Activated CD4-positive, alpha-beta memory T cell treated with anti-CD3 and anti-CD28 coated beads, Interleukin-2, amount 10 ng/mL, durations not matched to agents 7 days and 5 days (primary cell): ENCODE data around the gene RGMA. TPM values are rescaled to one million over a fixed set of nuclear protein-coding genes. Genes with fewer than 3 reads are reported as not detected.

Source experiments
- CTCF ChIA-PET: fragments of 350-600 bp; sonication (Branson Sonifier 250); formaldehyde crosslinking; loops from one replicate; lab custom pipeline; 2021; ENCODE audit warnings: antibody characterized with exemption, inconsistent platforms; lab: Charles Lee
- POLR2A ChIA-PET: fragments of 350-600 bp; sonication (Branson Sonifier 250); formaldehyde crosslinking; loops from one replicate; lab custom pipeline; 2021; ENCODE audit warnings: antibody characterized with exemption; lab: Charles Lee
- DNase-seq: peaks from one replicate; pipeline ENCODE4 v3.0.0-alpha.2; 2020
- H3K27ac Mint-ChIP-seq: one replicate; pipeline ENCODE4 v1.8.0; 2021; ENCODE audit warnings: mild to moderate bottlenecking, mixed read lengths
- H3K27me3 Mint-ChIP-seq: one replicate; pipeline ENCODE4 v1.8.0; 2021; ENCODE audit warnings: mixed read lengths
- H3K36me3 Mint-ChIP-seq: one replicate; pipeline ENCODE4 v1.8.0; 2021; ENCODE audit warnings: low read depth, mixed read lengths
- H3K4me1 Mint-ChIP-seq: one replicate; pipeline ENCODE4 v1.8.0; 2021; ENCODE audit warnings: mixed read lengths
- H3K4me3 Mint-ChIP-seq: one replicate; pipeline ENCODE4 v1.8.0; 2021; ENCODE audit warnings: mild to moderate bottlenecking, mixed read lengths
- H3K9me3 Mint-ChIP-seq: one replicate; pipeline ENCODE4 v1.8.0; 2021; ENCODE audit warnings: mixed read lengths
- total RNA-seq, 2 experiments: library from RNA; stranded (reverse); gene quantifications; one replicate each; pipeline ENCODE4 v1.2.3, GENCODE V29; 2021

The RGMA gene
- total RNA-seq, 2 experiments from 2014 or later, result 0.18 to 0.23 TPM

DNA sequence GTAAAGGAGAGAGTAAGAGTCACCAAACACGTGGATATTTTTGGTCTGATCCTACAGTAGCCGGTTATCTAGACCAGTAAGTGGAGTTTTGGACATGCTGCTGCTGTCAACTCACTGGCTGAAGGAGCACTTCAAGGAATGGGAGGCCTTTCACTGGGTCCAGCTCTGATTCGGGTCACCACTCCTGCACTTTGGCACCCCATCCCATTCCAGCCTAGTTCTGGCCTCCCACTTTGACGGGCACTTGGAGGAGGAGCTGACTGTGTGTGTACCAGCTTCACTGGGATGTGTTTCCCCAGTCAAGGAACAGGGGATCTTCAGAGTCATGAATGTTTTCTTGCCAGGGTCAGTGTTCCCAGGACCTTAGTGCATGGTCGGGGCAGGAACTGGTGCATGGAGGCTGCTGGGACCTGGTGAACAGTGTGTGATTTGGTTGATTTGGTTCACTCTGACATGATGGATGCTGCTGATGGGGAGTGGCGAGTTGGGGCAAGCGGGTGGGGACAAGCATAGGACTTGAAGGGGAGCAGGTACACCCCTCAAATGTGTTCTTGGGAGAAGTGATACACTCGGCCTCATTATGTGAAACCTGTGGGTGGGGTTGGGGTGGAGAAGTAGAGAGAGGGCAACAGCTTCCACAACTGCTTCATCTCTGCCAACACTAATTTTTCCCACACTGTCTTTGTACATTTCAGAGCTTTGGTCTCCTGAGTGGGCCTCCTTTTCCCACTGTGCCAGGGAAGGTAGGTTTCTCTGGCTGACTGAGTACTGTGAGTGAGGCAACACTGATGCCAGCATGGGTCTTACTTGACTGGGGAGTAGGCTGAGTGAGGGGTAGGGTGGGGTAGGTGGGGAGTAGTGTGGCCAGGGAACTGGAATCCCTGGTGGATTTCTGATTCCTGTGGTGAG is 64.0 kb downstream of the RGMA start:
- peaks cover 59% of the 10 kb centered on the region for H3K4me1 Mint-ChIP-seq
- H3K27me3 Mint-ChIP-seq, result no peaks in the 10 kb centered on the region
- H3K27ac Mint-ChIP-seq, result peak overlapping the region; percentile 76
- no peaks in the 10 kb centered on the region for H3K9me3 Mint-ChIP-seq
- ChIA-PET CTCF (interaction anchor here (0.8 to 1.1 kb wide), 5 partner anchors 11 to 227 kb away, joined by 3 to 5 read pairs (median 4); no protein-coding TSS in a partner anchor), POLR2A (interaction anchor here (1.0 kb wide), 1 partner anchor 11 kb away, joined by 3 read pairs; no protein-coding TSS in a partner anchor)
- DNase-seq, result no peak
- H3K36me3 Mint-ChIP-seq, result peaks cover 78% of the 10 kb centered on the region
- H3K4me3 Mint-ChIP-seq, result no peak overlapping the region

DNA sequence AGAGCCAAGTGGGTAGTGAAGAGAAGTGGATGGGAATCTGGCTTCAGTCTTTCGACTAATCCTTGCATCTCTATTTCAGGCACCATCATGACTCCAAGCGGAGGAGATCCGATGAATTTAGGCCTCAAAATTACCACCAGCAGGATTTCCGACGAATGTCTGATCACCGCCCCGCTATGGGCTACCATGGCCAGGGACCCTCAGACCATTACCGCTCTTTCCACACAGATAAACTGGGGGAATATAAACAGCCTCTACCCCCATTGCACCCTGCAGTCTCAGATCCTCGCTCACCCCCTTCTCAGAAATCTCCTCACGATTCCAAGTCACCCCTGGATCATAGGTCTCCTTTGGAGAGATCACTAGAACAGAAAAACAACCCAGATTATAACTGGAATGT is 64.7 kb downstream of the RGMA start:
- ChIA-PET CTCF (interaction anchor here (0.8 to 1.1 kb wide), 2 partner anchors 11 to 12 kb away, joined by 3 to 4 read pairs; no protein-coding TSS in a partner anchor), POLR2A (no interaction called here)
- H3K36me3 Mint-ChIP-seq, result peaks cover 84% of the 10 kb centered on the region
- no peak overlapping the region for H3K4me3 Mint-ChIP-seq
- peak overlapping the region; percentile 36 for H3K27ac Mint-ChIP-seq
- H3K9me3 Mint-ChIP-seq, result no peaks in the 10 kb centered on the region
- no peak for DNase-seq
- H3K4me1 Mint-ChIP-seq, result peaks cover 61% of the 10 kb centered on the region
- H3K27me3 Mint-ChIP-seq, result no peaks in the 10 kb centered on the region

DNA sequence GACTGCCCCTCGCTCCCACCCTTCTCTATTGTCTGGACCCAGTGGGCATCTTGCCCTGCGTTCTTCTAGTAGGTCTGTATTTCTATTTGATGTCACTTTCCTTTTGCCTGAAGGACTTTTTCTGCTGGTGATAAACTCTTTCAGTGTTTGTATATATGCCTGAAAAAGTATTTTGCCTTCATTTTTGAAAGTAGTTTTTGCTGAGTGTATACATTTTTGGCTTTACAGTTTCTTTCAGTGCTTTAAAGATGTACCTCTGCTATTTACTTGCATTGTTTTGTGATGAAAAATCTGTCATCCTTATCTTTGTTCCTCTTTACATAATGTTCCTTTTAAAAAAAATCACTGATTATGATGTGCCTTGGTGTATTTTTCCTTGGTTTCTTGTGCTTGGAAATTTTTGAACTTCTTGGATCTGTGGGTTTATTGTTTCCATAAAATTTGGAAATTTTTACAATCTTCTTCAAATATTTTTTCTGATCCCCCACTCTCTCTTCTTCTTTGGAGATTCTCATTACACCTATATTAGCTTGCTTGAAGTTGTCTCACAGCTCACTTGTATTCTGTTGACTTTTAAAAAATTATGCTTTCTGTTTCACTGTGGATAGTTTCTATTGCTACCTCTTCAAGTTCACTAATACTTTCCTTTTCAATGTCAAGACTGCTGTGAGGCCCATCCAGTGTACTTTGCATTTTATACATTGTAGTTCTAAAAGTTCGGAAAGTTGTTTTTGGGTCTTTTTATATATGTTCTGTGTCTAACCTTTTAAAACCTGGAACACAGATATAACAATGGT is 67.8 kb downstream of the RGMA start:
- Mint-ChIP-seq H3K36me3 (peaks cover 93% of the 10 kb centered on the region), H3K27me3 (no peaks in the 10 kb centered on the region), H3K4me3 (no peak overlapping the region), H3K9me3 (no peaks in the 10 kb centered on the region), H3K4me1 (peaks cover 82% of the 10 kb centered on the region), H3K27ac (peak overlapping the region; percentile 66)
- ChIA-PET POLR2A (interaction anchor here (0.5 to 1.8 kb wide), 4 partner anchors 9 to 213 kb away, joined by 3 to 4 read pairs (median 3); no protein-coding TSS in a partner anchor), CTCF (interaction anchor here (1.7 to 3.1 kb wide), 2 partner anchors 9 to 224 kb away, joined by 6 to 26 read pairs; no protein-coding TSS in a partner anchor)
- DNase-seq, result no peak

DNA sequence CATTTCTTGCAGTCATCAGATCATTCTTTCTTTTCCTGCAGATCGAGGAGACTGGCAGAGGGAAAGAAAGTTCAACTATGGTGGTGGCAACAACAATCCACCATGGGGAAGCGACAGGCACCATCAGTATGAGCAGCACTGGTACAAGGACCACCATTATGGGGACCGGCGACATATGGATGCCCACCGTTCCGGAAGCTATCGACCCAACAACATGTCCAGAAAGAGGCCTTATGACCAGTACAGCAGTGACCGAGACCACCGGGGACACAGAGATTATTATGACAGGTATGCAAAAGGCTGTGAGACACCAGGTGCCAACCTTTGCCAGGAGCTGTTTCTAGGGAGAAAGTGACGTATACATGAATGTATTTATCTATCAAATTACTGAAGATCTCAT is 69.0 kb downstream of the RGMA start:
- Mint-ChIP-seq H3K27me3 (no peaks in the 10 kb centered on the region), H3K36me3 (peaks cover 93% of the 10 kb centered on the region), H3K4me3 (no peak overlapping the region), H3K9me3 (no peaks in the 10 kb centered on the region), H3K27ac (peak overlapping the region; percentile 34), H3K4me1 (peaks cover 72% of the 10 kb centered on the region)
- DNase-seq, result no peak
- CTCF ChIA-PET, result interaction anchor here (1.7 to 3.1 kb wide), 2 partner anchors 10 to 223 kb away, joined by 6 to 26 read pairs; no protein-coding TSS in a partner anchor
- POLR2A ChIA-PET, result interaction anchor here (0.9 to 1.8 kb wide), 2 partner anchors 69 to 212 kb away, joined by 3 to 4 read pairs; no protein-coding TSS in a partner anchor

DNA sequence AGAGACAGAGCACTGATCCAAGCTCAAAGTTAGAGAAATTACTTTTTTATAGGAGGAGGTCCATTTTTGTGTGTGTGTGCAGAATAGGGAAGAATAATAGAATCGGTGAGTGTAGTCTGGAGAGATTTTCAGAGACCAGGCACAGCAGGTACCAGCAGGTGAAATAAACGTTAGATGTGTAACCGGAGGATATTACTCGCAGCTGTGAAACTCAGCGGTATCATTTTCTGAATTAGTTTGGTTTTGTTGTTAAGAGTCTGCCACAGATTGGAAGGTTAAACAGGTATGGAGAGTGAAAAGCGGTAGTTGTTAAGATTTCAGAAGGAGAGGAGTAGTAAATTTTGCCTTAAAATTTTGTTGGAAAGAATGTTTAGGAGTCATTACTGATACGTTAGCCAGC is 69.9 kb downstream of the RGMA start:
- peaks cover 63% of the 10 kb centered on the region for H3K4me1 Mint-ChIP-seq
- H3K27me3 Mint-ChIP-seq, result no peaks in the 10 kb centered on the region
- peak overlapping the region; percentile 52 for H3K27ac Mint-ChIP-seq
- ChIA-PET CTCF (interaction anchor here (1.1 to 4.2 kb wide), 5 partner anchors 9 to 222 kb away, joined by 3 to 30 read pairs (median 7); no protein-coding TSS in a partner anchor), POLR2A (interaction anchor here (0.7 to 1.8 kb wide), 3 partner anchors 9 to 513 kb away, joined by 3 to 4 read pairs (median 3); no protein-coding TSS in a partner anchor)
- no peak for DNase-seq
- no peak overlapping the region for H3K4me3 Mint-ChIP-seq
- H3K36me3 Mint-ChIP-seq, result peaks cover 93% of the 10 kb centered on the region
- no peaks in the 10 kb centered on the region for H3K9me3 Mint-ChIP-seq

DNA sequence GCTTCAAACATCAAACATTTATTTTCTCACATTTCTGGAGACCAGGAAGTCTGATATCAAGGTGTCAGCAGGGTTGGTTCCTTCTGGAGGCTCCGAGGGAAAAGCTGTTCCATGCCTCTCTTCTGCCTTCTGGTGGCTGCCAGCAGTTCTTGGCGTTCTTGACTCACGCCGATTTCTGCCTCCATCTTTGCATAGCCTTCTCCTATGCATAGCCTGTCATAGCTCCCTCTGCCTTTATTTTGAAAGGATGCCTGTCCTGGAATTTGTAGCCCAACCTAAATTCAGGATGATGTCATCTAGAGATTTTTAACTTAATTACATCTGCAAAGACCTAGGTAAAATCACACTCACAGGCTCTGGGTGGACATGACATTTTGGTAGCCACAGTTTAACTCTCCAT is 70.4 kb downstream of the RGMA start:
- peaks cover 61% of the 10 kb centered on the region for H3K4me1 Mint-ChIP-seq
- no peak overlapping the region for H3K27ac Mint-ChIP-seq
- POLR2A ChIA-PET, result interaction anchor here (0.6 to 1.5 kb wide), 4 partner anchors 10 to 512 kb away, joined by 3 to 4 read pairs (median 3); no protein-coding TSS in a partner anchor
- H3K9me3 Mint-ChIP-seq, result no peaks in the 10 kb centered on the region
- CTCF ChIA-PET, result interaction anchor here (0.9 to 4.2 kb wide), 6 partner anchors 10 to 221 kb away, joined by 3 to 30 read pairs (median 5); no protein-coding TSS in a partner anchor
- DNase-seq, result no peak
- no peak overlapping the region for H3K4me3 Mint-ChIP-seq
- H3K36me3 Mint-ChIP-seq, result peaks cover 91% of the 10 kb centered on the region
- H3K27me3 Mint-ChIP-seq, result no peaks in the 10 kb centered on the region

DNA sequence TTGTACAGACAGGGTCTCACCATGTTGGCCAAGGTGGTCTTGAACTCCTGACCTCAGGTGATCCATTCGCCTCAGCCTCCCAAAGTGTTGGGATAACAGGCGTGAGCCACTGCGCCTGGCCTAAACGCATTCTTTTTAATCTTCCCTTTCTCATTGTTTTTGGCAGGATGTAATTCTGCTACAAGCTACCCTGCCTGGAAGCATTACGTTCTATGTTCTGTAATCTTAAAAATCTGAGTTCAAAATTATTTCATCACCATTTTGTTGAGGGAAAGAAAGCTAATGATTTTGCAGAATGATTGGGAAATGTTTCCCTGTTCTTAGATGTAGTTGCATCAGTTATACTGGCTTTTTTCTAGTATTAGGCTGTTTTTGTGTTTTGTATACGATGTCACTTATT is 71.5 kb downstream of the RGMA start:
- Mint-ChIP-seq H3K27me3 (no peaks in the 10 kb centered on the region), H3K36me3 (peaks cover 91% of the 10 kb centered on the region), H3K4me3 (no peak overlapping the region), H3K9me3 (no peaks in the 10 kb centered on the region), H3K27ac (no peak overlapping the region), H3K4me1 (peaks cover 51% of the 10 kb centered on the region)
- ChIA-PET POLR2A (interaction anchor here (0.7 to 1.5 kb wide), 4 partner anchors 12 to 222 kb away, joined by 3 to 4 read pairs (median 3); no protein-coding TSS in a partner anchor), CTCF (interaction anchor here (0.7 to 4.2 kb wide), 6 partner anchors 11 to 220 kb away, joined by 3 to 30 read pairs (median 6); no protein-coding TSS in a partner anchor)
- no peak for DNase-seq

DNA sequence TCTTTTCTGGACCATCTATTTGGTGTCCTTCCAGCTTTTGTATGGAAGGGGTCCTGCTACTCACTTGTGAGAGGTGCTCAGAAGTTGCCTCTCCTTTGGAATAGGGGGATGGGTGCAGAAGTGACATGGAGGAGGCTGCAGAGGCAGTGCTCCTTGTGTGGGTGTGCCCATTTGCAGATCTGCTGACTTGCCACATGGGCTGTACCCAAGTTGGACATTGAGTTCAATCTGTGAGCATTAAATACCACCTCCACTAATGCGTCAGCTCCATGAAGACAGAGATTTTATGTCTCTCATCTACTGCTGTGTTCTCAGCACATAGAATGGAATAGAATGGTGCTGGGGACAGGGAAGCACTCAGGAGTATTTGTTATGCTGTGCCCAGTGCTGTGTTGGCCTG is 76.2 kb downstream of the RGMA start:
- no peaks in the 10 kb centered on the region for H3K9me3 Mint-ChIP-seq
- H3K36me3 Mint-ChIP-seq, result peaks cover 84% of the 10 kb centered on the region
- DNase-seq, result no peak
- no peaks in the 10 kb centered on the region for H3K27me3 Mint-ChIP-seq
- H3K4me3 Mint-ChIP-seq, result no peak overlapping the region
- ChIA-PET POLR2A (no interaction called here), CTCF (interaction anchor here (1.0 to 1.4 kb wide), 2 partner anchors 12 to 17 kb away, joined by 3 read pairs; no protein-coding TSS in a partner anchor)
- H3K27ac Mint-ChIP-seq, result no peak overlapping the region
- peaks cover 9% of the 10 kb centered on the region for H3K4me1 Mint-ChIP-seq

DNA sequence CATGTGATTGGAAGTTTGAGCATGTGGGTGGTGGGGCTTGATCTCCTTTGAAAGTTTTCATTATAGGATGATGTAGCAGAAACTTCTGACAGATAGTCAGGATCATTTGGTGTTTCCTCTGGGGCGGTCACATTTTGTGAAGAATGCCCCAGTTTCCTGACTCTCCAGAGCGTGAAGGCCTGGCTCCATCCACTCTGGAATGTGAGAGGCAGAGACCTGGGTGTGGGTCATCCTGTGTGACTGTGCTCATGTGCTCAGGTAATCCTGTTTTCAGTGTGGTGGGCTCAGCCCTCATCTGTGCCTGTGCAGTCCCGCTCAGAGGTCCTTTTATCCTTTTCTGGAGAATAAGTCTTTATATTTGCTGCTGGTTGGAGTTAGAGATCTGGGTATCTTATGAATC is 81.0 kb downstream of the RGMA start:
- H3K9me3 Mint-ChIP-seq, result no peaks in the 10 kb centered on the region

DNA sequence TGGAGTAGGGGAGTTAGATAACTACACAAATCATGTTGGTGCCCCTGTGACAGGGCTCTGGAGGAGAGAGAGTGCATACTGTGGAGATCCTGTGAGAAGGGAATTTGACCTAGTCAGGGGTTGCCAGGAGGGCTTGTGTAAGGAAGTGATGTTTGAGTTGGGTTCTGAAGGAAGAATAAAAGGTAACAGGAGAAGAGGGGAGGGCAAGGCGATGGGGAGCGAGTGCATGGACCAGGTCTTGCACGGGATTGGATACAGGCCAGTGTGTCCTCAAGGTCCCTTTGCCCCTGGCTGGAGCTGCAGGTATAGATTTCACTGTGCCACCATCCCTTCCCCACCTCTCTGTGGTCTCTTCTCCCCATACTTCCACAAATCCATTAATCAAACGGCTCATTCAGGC is 83.9 kb downstream of the RGMA start:
- H3K27ac Mint-ChIP-seq, result no peak overlapping the region
- no peak overlapping the region for H3K4me3 Mint-ChIP-seq
- ChIA-PET POLR2A (no interaction called here), CTCF (no interaction called here)
- H3K36me3 Mint-ChIP-seq, result peaks cover 82% of the 10 kb centered on the region
- no peaks in the 10 kb centered on the region for H3K4me1 Mint-ChIP-seq
- no peak for DNase-seq
- H3K9me3 Mint-ChIP-seq, result no peaks in the 10 kb centered on the region
- H3K27me3 Mint-ChIP-seq, result no peaks in the 10 kb centered on the region

More for the DNA sequence above, 81.0 kb downstream of the RGMA start:
- no peaks in the 10 kb centered on the region for H3K4me1 Mint-ChIP-seq
- no peak for DNase-seq
- ChIA-PET POLR2A (no interaction called here), CTCF (no interaction called here)
- no peak overlapping the region for H3K27ac Mint-ChIP-seq
- H3K36me3 Mint-ChIP-seq, result peaks cover 81% of the 10 kb centered on the region
- H3K4me3 Mint-ChIP-seq, result no peak overlapping the region
- no peaks in the 10 kb centered on the region for H3K27me3 Mint-ChIP-seq

DNA sequence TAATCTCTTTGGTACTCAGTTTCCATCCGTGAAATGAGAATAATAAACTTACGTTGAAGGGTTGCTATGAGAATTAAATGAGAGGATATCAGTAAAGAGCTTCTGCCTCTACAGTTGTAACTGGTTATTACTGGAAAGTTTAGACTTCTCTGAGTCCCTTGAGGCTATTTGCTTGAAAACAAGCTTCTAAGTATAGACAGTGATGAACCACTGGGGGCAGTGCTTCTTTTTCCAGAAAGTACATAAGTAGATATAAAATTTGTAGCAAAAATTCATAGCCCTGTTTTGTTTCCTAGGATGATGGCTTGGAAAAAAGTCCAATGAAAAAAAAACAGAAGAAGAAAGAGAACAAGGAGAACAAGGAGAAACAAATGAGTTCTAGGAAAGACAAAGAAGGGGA is 87.1 kb downstream of the RGMA start:
- Mint-ChIP-seq H3K27ac (no peak overlapping the region), H3K4me1 (peaks cover 11% of the 10 kb centered on the region), H3K36me3 (peaks cover 82% of the 10 kb centered on the region), H3K4me3 (no peak overlapping the region), H3K9me3 (no peaks in the 10 kb centered on the region), H3K27me3 (no peaks in the 10 kb centered on the region)
- ChIA-PET POLR2A (interaction anchor here (1.1 kb wide), 1 partner anchor 22 kb away, joined by 3 read pairs; no protein-coding TSS in a partner anchor), CTCF (interaction anchor here (0.5 to 1.4 kb wide), 5 partner anchors 16 to 159 kb away, joined by 3 to 5 read pairs (median 3); no protein-coding TSS in a partner anchor)
- no peak for DNase-seq

DNA sequence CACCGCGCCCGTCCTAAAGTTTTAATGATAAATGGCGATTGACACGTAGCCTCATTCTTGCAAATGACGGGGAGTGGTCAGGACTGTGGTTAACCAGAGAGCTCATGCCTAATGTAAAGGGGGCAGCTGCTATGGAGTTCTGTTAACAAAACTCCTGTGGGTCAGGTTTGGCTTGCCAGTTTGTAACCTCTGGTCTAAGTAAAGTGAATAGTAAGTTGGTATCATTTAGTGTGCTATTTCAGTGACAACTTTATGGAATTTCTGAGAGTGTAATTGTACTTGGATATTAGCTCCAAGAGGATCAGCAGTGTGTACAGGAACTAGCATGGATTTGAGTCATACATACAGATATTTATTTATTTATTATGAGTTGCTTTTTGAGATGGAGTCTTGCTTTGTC is 87.9 kb downstream of the RGMA start:
- CTCF ChIA-PET, result interaction anchor here (0.5 to 1.4 kb wide), 4 partner anchors 11 to 158 kb away, joined by 3 to 5 read pairs (median 4); no protein-coding TSS in a partner anchor
- peaks cover 81% of the 10 kb centered on the region for H3K36me3 Mint-ChIP-seq

More for the DNA sequence above, 87.9 kb downstream of the RGMA start:
- Mint-ChIP-seq H3K27me3 (no peaks in the 10 kb centered on the region), H3K9me3 (no peaks in the 10 kb centered on the region), H3K4me3 (no peak overlapping the region), H3K4me1 (peaks cover 11% of the 10 kb centered on the region), H3K27ac (no peak overlapping the region)
- POLR2A ChIA-PET, result interaction anchor here (1.1 kb wide), 1 partner anchor 21 kb away, joined by 3 read pairs; no protein-coding TSS in a partner anchor
- DNase-seq, result no peak
